ENCODE results near the gene ARV1.

Gene ARV1

GRCh38 chr1:230978491-230979388 lies at the start of gene ARV1, which contains the start of gene TTC13:
Gene ARV1 (plus strand): TSS chr1:230979094. CDS start chr1:230979106, 12 bp downstream.
Gene TTC13 (minus strand): TSS chr1:230978861. CDS start chr1:230978830, 31 bp downstream.
- DNase-seq: peak; percentile 98 to 99

GRCh38 chr1:230930986-230931385 lies 47.9 kb upstream of the ARV1 start:
- no peak for DNase-seq

- DNase-seq: no peak
These were observed 43.0 kb upstream of the ARV1 start for GRCh38 chr1:230935852-230936251.

- DNase-seq: no peak
These were observed 42.4 kb upstream of the ARV1 start for GRCh38 chr1:230936475-230936874.

- no peak for DNase-seq
These were observed 41.5 kb upstream of the ARV1 start for GRCh38 chr1:230937371-230937770.

GRCh38 chr1:230938924-230939368 lies 39.9 kb upstream of the ARV1 start:
- no peak for DNase-seq

GRCh38 chr1:230939806-230940489 lies 38.9 kb upstream of the ARV1 start:
- DNase-seq: no peak

GRCh38 chr1:230940848-230941247 lies 38.0 kb upstream of the ARV1 start:
- no peak for DNase-seq

GRCh38 chr1:230943048-230943593 lies 35.8 kb upstream of the ARV1 start:
- no peak for DNase-seq

- DNase-seq: no peak
These were observed 30.6 kb upstream of the ARV1 start for GRCh38 chr1:230948301-230948700.

- no peak for DNase-seq
These were observed 30.0 kb upstream of the ARV1 start for GRCh38 chr1:230948903-230949302.

- DNase-seq: no peak
These were observed 28.5 kb upstream of the ARV1 start for GRCh38 chr1:230950404-230950803.

- DNase-seq: no peak
These were observed 21.3 kb upstream of the ARV1 start for GRCh38 chr1:230957580-230957989.

GRCh38 chr1:230958370-230958769 lies 20.5 kb upstream of the ARV1 start:
- DNase-seq: no peak

- DNase-seq: no peak
These were observed 14.0 kb upstream of the ARV1 start for GRCh38 chr1:230964896-230965295.

- no peak for DNase-seq
These were observed 13.4 kb upstream of the ARV1 start for GRCh38 chr1:230965535-230965934.

- no peak for DNase-seq
These were observed 12.5 kb upstream of the ARV1 start for GRCh38 chr1:230966358-230966873.

GRCh38 chr1:230970432-230970831 lies 8.5 kb upstream of the ARV1 start:
- no peak for DNase-seq

- no peak for DNase-seq
These were observed 7.1 kb upstream of the ARV1 start for GRCh38 chr1:230971771-230972170.

GRCh38 chr1:230972855-230973271 lies 6.0 kb upstream of the ARV1 start:
- peak; percentile 36 to 75 for DNase-seq

- no peak for DNase-seq
These were observed 3.3 kb upstream of the ARV1 start for GRCh38 chr1:230975636-230976035.

GRCh38 chr1:230976360-230976759 lies 2.5 kb upstream of the ARV1 start:
- no peak for DNase-seq
